GM12878 (cell line): ENCODE results near the gene CYP1B1. TPM values are rescaled to one million over a fixed set of nuclear protein-coding genes. Genes with fewer than 3 reads are reported as not detected.

ENCODE experiments used
- ATAC-seq: fragments of 200-7000 bp; cut with Tn5 transposase; 3 replicates; pipeline ENCODE4 v1.9.1; 2020; ENCODE audit warnings: mild to moderate bottlenecking, moderate library complexity
- BruUV-seq: library from RNA; stranded (reverse); fragments of 400-500 nt; replicated peaks from 2 replicates; lab custom pipeline; 2021; lab: Mats Ljungman, UMichigan
- CTCF ChIA-PET: fragments of 300-600 bp; sonication (Branson Sonifier 250); formaldehyde crosslinking; extraction: SDS; loops from one replicate; lab custom pipeline; 2021; ENCODE audit warnings: inconsistent platforms; lab: Yijun Ruan, JAX
- POLR2A ChIA-PET: fragments of 350-600 bp; formaldehyde crosslinking; extraction: SDS; loops from one replicate; lab custom pipeline; 2021; ENCODE audit warnings: inconsistent platforms; lab: Charles Lee
- RAD21 ChIA-PET: fragments of 300-600 bp; sonication (Branson Sonifier 250); formaldehyde crosslinking; loops from one replicate; lab custom pipeline; 2023; ENCODE audit warnings: antibody characterized with exemption; ENCODE audit not compliant: unreplicated experiment; lab: Charles Lee
- SMC1A ChIA-PET: fragments of 300-600 bp; sonication (Branson Sonifier 250); formaldehyde crosslinking; loops from one replicate; lab custom pipeline; 2023; ENCODE audit not compliant: unreplicated experiment, uncharacterized antibody; lab: Charles Lee
- DNase-seq: peaks from one replicate; pipeline ENCODE4 v3.0.0-alpha.2; 2011; ENCODE audit warnings: low read depth, low spot score
- FAIRE-seq: peaks from 3 replicates; lab custom pipeline; 2011; peaks lifted over from hg19 to GRCh38; lab: Jason Lieb, UNC
- H2AFZ ChIP-seq: 2 replicates; pipeline ENCODE4 v1.6.0; 2011; ENCODE audit warnings: low read depth, low read length, control low read depth; ENCODE audit not compliant: control insufficient read depth
- H3K27ac ChIP-seq: 2 replicates; pipeline ENCODE4 v1.5.1; 2011; ENCODE audit warnings: control low read depth; ENCODE audit not compliant: control insufficient read depth, insufficient read depth
- H3K27me3 ChIP-seq, 2 experiments: replicated peaks in 1 of 2; 2 replicates each; pipeline versions ENCODE4 v1.6.0 to v1.6.1; 2011; ENCODE audit warnings: low read length in 1 of 2; ENCODE audit not compliant: control insufficient read depth in 2 of 2, insufficient read depth in 2 of 2
- H3K36me3 ChIP-seq, 2 experiments: 2 replicates each; pipeline ENCODE4 v1.5.1; 2011; ENCODE audit warnings: low read length in 1 of 2; ENCODE audit not compliant: control insufficient read depth in 2 of 2, insufficient read depth in 2 of 2
- H3K4me1 ChIP-seq: 2 replicates; pipeline ENCODE4 v1.6.1; 2011; ENCODE audit warnings: mild to moderate bottlenecking, low read length, moderate library complexity, mixed read lengths; ENCODE audit not compliant: control insufficient read depth, insufficient read depth
- H3K4me2 ChIP-seq: 2 replicates; pipeline ENCODE4 v1.6.0; 2011; ENCODE audit warnings: control low read depth; ENCODE audit not compliant: control insufficient read depth, insufficient read depth
- H3K4me3 ChIP-seq: fragments of 200-600 bp; sonication (generic); 2 replicates; pipeline ENCODE4 v1.5.1; 2016
- H3K79me2 ChIP-seq: 2 replicates; pipeline ENCODE4 v1.6.0; 2011; ENCODE audit warnings: low read length; ENCODE audit not compliant: control insufficient read depth, insufficient read depth
- H3K9ac ChIP-seq: 2 replicates; pipeline ENCODE4 v1.8.0; 2011; ENCODE audit warnings: low read length, control low read depth, mixed read lengths; ENCODE audit not compliant: control insufficient read depth, insufficient read depth
- H3K9me3 ChIP-seq: replicated peaks from 3 replicates; pipeline ENCODE4 v1.5.1; 2011; ENCODE audit warnings: mild to moderate bottlenecking, low read length; ENCODE audit not compliant: control insufficient read depth, insufficient read depth
- H4K20me1 ChIP-seq: 2 replicates; pipeline ENCODE4 v1.6.0; 2011; ENCODE audit not compliant: control insufficient read depth, insufficient read depth
- EZH2 ChIP-seq: IDR thresholded peaks from 2 replicates; pipeline ENCODE4 v1.6.1; 2012; ENCODE audit warnings: low read depth, mild to moderate bottlenecking, control low read depth, inconsistent platforms, low read length, borderline replicate concordance; ENCODE audit not compliant: control insufficient read depth
- NFYA ChIP-seq: IDR thresholded peaks from 2 replicates; pipeline ENCODE4 v1.6.1; 2011; ENCODE audit warnings: low read depth, mild to moderate bottlenecking, low read length, improper control_type of control experiment, borderline replicate concordance
- PML ChIP-seq: IDR thresholded peaks from 2 replicates; pipeline ENCODE4 v1.6.1; 2012; ENCODE audit warnings: low read length, inconsistent platforms
- RELA ChIP-seq: fragments of 450-650 bp; IDR thresholded peaks from 2 replicates; pipeline ENCODE4 v1.8.0; 2014; ENCODE audit warnings: borderline replicate concordance; ENCODE audit not compliant: partially characterized antibody
- SIX5 ChIP-seq: IDR thresholded peaks from 2 replicates; pipeline ENCODE4 v1.6.1; 2011; ENCODE audit warnings: mild to moderate bottlenecking, low read depth, low read length, moderate library complexity; ENCODE audit not compliant: severe bottlenecking
- SUZ12 ChIP-seq: fragments of 200-600 bp; sonication (generic); IDR thresholded peaks from one replicate; pipeline ENCODE4 v1.6.1; 2018; ENCODE audit warnings: antibody characterized with exemption, mild to moderate bottlenecking; ENCODE audit not compliant: unreplicated experiment
- TCF7 ChIP-seq: IDR thresholded peaks from 2 replicates; pipeline ENCODE4 v1.6.1; 2014; ENCODE audit warnings: antibody characterized with exemption, borderline replicate concordance
- ZNF207 ChIP-seq: fragments of 450-650 bp; IDR thresholded peaks from 2 replicates; pipeline ENCODE4 v1.6.1; 2014; ENCODE audit warnings: antibody characterized with exemption, mild to moderate bottlenecking, borderline replicate concordance
- WGBS: methylation state at CpG from one replicate; pipeline ENCODE4 v1.1.6; 2016; ENCODE audit warnings: low lambda C conversion rate; ENCODE audit not compliant: insufficient replicate concordance, insufficient coverage; ENCODE audit errors: missing lambda C conversion rate; 5-methylcytosine and 5-hydroxymethylcytosine counted together
- in situ Hi-C: fragments of 300-500 bp; cut with MboI; formaldehyde crosslinking; loops from 9 replicates; pipeline ENCODE4 v1.14.3; 2018; ENCODE audit warnings: mixed read lengths
- intact Hi-C: fragments of 100-400 bp; cut with micrococcal nuclease; formaldehyde crosslinking; loops from one replicate; pipeline ENCODE4 v1.14.2; 2022; ENCODE audit not compliant: unreplicated experiment
- polyA plus RNA-seq, 11 experiments: library from polyadenylated mRNA; depleted of rRNA in 4 of 11; unstranded in 6 of 11; stranded (reverse) in 5 of 11; fragments of >200 nt; fragmentation: Nextera tagmentation in 4 of 11; fragmentation: Illumina TruSeq in 1 of 11; extraction: Ambion mirVana in 4 of 11; extraction: Trizol in 1 of 11; gene quantifications; 1 replicate in 1 of 11; 2 replicates in 10 of 11; pipeline versions ENCODE4 v1.2.1 to v1.2.3, GENCODE V29; 2011 to 2016; ENCODE audit warnings: inconsistent platforms in 2 of 11, missing spikeins in 2 of 11, low read depth in 1 of 11
- total RNA-seq, 4 experiments: library from RNA; depleted of rRNA in 3 of 4; stranded (reverse); fragments of >200 nt in 3 of 4; fragmentation: Illumina TruSeq in 1 of 4; extraction: Trizol in 1 of 4; gene quantifications; 2 replicates each; pipeline versions ENCODE4 v1.2.1 to v1.2.3, GENCODE V29; 2013 to 2021
- TF ChIP-seq, protein P1 (sequence below): fragments of 450-650 bp; IDR thresholded peaks from 2 replicates; pipeline ENCODE4 v1.6.1; 2017; ENCODE audit warnings: antibody characterized with exemption, mild to moderate bottlenecking, moderate library complexity

CYP1B1 gene
- total and polyA plus RNA-seq, 10 of the 15 experiments (the other 5 are each of a cell fraction or from before 2014, with no cell fraction given) = 0.35 to 29.7 (median 3.4) TPM

DNA sequence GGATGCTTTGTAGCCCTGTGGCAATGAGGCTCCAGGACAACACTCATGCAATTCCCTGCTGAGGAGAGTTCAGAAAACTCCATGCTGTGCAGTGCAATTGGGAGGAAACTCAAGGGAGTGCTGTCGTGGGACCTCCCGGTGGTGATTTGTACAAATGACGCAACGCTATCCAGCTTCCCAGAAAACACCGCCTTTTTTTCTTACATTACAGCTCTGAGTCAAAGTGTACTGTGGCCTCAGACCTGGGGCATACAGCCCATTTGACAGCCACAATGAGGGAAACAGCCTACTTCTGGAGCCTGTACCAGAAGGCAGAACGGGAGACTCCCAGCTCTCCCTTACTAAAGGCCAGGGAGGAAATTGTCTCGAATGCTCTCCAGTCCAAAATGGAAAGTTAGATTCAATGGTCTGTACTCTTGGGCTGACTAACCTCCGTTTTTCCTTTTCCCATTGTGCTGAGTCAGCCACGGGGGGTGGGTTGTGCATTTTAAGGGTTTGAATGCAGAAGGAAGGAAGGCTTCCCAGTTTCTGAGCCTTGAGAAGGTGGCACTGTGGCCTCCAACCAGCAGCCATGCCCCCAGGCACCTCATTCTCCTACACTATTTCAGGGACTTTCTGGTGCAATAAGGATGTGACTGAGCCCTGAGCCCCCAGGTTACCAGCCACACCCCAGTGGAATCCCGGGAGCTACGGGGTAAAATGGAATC lies 16.4 kb upstream of the CYP1B1 start:
- RAD21 ChIA-PET = no interaction called here
- Histone ChIP-seq H3K9me3 (no peaks in the 10 kb centered on the region), H4K20me1 (no peaks in the 10 kb centered on the region), H3K4me2 (no peak overlapping the region), H3K9ac (no peak overlapping the region), H3K27ac (no peak overlapping the region), H3K27me3 (no peaks in the 10 kb centered on the region), H3K4me3 (no peak overlapping the region), H3K36me3 (no peaks in the 10 kb centered on the region), H3K79me2 (no peaks in the 10 kb centered on the region; the same call in 1 of the 2 replicates), H3K4me1 (peaks cover 20% of the 10 kb centered on the region), H2AFZ (no peak overlapping the region)
- intact Hi-C loops = no loop called here
- WGBS = 46% methylated on average over 11 of the region's 11 CpGs
- BruUV-seq = no TSS peak
- SMC1A ChIA-PET = interaction anchor here (1.2 kb wide), 1 partner anchor 24 kb away, joined by 4 read pairs; no protein-coding TSS in a partner anchor
- ATAC-seq (no peak), FAIRE-seq (no peak), DNase-seq (no peak)
- in situ Hi-C loops = no loop called here
- CTCF ChIA-PET = interaction anchor here (0.6 to 1.0 kb wide), 2 partner anchors 23 to 418 kb away, joined by 3 read pairs; no protein-coding TSS in a partner anchor
- POLR2A ChIA-PET = no interaction called here
- no peak for TF ChIP-seq PML

DNA sequence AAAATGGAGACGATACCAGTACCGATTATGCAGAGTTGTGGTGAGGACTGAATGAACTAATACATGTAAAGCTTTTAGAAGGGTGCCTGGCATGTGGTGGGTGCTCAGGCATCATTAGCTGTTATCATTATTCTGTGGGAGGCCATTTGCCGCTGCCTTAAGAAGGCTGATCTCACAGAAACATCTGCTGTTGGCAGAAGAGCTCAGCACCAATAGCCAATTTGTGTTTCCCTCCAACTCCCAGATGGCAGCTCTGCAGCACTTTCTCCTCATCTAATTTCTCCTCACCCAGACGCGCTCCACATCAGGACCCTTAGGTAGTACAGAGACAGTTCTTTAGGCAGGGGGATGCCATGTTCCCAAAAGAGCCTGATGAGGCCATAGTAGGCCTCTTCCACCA lies 15.8 kb upstream of the CYP1B1 start:
- H3K4me3 ChIP-seq = no peak overlapping the region
- H3K27me3 ChIP-seq = no peaks in the 10 kb centered on the region
- intact Hi-C loops = no loop called here
- no peaks in the 10 kb centered on the region for H3K9me3 ChIP-seq
- POLR2A ChIA-PET = no interaction called here
- H3K4me2 ChIP-seq = no peak overlapping the region
- CTCF ChIA-PET = interaction anchor here (0.6 to 1.0 kb wide), 3 partner anchors 24 to 418 kb away, joined by 3 to 4 read pairs (median 3); no protein-coding TSS in a partner anchor
- DNase-seq (no peak), ATAC-seq (no peak), FAIRE-seq (no peak)
- H4K20me1 ChIP-seq = no peaks in the 10 kb centered on the region
- in situ Hi-C loops = no loop called here
- RAD21 ChIA-PET = no interaction called here
- BruUV-seq = no TSS peak
- H3K4me1 ChIP-seq = peaks cover 18% of the 10 kb centered on the region
- H3K9ac ChIP-seq = no peak overlapping the region
- H3K36me3 ChIP-seq = no peaks in the 10 kb centered on the region
- H3K27ac ChIP-seq = no peak overlapping the region
- no peak overlapping the region for H2AFZ ChIP-seq
- WGBS = 98% methylated on average over 5 of the region's 5 CpGs
- SMC1A ChIA-PET = interaction anchor here (1.2 kb wide), 1 partner anchor 23 kb away, joined by 4 read pairs; no protein-coding TSS in a partner anchor
- H3K79me2 ChIP-seq = no peaks in the 10 kb centered on the region; the same call in 1 of the 2 replicates
- TF ChIP-seq SIX5 (no peak), NFYA (no peak), ZNF207 (no peak), TCF7 (no peak), SUZ12 (no peak), EZH2 (no peak), RELA (no peak)
- TF ChIP-seq, protein P1, sequence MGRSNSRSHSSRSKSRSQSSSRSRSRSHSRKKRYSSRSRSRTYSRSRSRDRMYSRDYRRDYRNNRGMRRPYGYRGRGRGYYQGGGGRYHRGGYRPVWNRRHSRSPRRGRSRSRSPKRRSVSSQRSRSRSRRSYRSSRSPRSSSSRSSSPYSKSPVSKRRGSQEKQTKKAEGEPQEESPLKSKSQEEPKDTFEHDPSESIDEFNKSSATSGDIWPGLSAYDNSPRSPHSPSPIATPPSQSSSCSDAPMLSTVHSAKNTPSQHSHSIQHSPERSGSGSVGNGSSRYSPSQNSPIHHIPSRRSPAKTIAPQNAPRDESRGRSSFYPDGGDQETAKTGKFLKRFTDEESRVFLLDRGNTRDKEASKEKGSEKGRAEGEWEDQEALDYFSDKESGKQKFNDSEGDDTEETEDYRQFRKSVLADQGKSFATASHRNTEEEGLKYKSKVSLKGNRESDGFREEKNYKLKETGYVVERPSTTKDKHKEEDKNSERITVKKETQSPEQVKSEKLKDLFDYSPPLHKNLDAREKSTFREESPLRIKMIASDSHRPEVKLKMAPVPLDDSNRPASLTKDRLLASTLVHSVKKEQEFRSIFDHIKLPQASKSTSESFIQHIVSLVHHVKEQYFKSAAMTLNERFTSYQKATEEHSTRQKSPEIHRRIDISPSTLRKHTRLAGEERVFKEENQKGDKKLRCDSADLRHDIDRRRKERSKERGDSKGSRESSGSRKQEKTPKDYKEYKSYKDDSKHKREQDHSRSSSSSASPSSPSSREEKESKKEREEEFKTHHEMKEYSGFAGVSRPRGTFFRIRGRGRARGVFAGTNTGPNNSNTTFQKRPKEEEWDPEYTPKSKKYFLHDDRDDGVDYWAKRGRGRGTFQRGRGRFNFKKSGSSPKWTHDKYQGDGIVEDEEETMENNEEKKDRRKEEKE = no peak
